ENCODE measurements around the gene IPO11.
"Not testable (repeated sequence)": the region's sequence is repeated elsewhere in the genome, so short reads cannot be mapped to it uniquely, and the experiment has no call there.

IPO11 gene

DNA sequence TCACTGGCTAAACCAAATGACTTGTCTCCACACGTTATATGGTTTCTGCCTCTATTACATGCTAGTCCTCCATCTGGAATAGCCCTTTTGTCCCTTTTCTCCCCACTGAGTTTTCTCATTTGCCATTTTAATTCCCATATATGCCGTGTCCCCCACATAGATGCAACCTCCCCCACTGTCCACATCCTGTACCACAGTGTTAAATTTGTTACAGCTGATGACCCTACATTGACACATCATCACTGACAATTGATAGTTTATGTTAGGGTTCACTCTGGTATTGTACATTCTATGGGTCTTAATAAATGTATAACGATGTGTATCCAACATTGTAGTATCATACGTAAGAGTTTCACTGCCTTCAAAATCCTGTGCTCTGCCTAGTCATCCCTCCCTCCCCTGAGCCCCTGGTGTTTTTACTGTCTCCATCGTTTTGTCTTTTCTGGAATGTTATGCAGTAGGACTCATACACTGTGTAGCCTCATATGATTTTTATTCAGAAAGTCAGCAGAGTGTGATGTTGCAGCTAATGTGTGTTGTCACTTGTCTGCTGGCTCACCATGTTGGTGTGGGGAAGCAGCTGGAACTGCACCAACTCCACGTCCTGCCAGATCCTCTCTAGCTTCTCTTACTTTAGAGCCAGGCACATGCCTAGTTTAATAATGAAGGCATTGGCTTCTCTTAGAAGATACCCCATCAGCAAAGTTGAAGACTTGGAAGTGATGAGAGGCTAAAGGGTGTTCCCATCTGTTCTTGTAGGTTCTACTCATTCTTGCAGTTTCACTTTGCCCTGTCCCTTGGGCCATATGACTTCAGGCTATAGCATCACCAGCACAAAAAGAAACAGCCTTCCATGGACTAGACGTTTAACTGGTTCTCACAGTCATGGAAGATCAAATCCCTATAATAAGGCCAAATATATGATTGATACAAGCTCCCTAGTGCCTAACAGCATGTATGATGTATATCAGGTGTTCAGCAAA lies 196.3 kb downstream of the IPO11 start:
- Histone ChIP-seq H3K27me3 (ENCODE audit: control insufficient read depth, insufficient read depth, low read length) (no peaks in the 10 kb centered on the region), H3K4me3 (ENCODE audit: low read length) (no peak overlapping the region), H3K27ac (ENCODE audit: low read length) (no peak overlapping the region), H3K4me1 (ENCODE audit: control insufficient read depth, low read depth, low read length) (no peaks in the 10 kb centered on the region), H3K9ac (ENCODE audit: low read length) (no peak overlapping the region), H3K36me3 (ENCODE audit: control insufficient read depth, low read depth, low read length) (no peaks in the 10 kb centered on the region), H3K9me3 (ENCODE audit: control insufficient read depth, low read depth, low read length) (no peaks in the 10 kb centered on the region)

DNA sequence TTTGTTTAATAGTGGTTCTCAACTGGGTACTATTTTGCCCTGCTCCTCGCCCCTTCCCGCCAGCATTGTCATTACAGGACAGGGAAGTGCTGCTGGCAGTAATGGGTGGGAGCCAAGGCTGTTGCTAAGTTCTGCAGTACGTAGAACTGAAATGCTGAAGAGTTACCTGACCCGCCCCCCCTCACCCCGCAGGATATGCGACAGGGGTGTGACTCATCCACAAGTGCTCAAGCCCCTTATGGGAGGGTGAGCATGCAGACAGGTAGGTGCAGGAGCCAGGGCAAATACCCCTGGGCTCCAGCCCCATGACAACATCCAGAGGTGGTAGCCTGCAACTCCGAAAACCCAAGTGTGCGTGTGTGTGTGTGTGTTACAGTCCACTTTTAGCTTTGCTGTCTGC lies 201.8 kb downstream of the IPO11 start:
- Histone ChIP-seq H3K4me3 (ENCODE audit: low read length) (no peak overlapping the region), H3K27ac (ENCODE audit: low read length) (no peak overlapping the region), H3K36me3 (ENCODE audit: control insufficient read depth, low read depth, low read length) (no peaks in the 10 kb centered on the region), H3K9me3 (ENCODE audit: control insufficient read depth, low read depth, low read length) (no peaks in the 10 kb centered on the region), H3K9ac (ENCODE audit: low read length) (no peak overlapping the region), H3K4me1 (ENCODE audit: control insufficient read depth, low read depth, low read length) (no peaks in the 10 kb centered on the region), H3K27me3 (ENCODE audit: control insufficient read depth, insufficient read depth, low read length) (no peaks in the 10 kb centered on the region)

GRCh38 chr5:62616615-62617277 lies 204.2 kb downstream of the IPO11 start:
- H3K9me3 ChIP-seq (ENCODE audit: control insufficient read depth, low read depth, low read length): no peaks in the 10 kb centered on the region
- no peak overlapping the region for H3K4me3 ChIP-seq (ENCODE audit: low read length)
- H3K27me3 ChIP-seq (ENCODE audit: control insufficient read depth, insufficient read depth, low read length): no peaks in the 10 kb centered on the region
- H3K4me1 ChIP-seq (ENCODE audit: control insufficient read depth, low read depth, low read length): peaks cover 12% of the 10 kb centered on the region
- no peak overlapping the region for H3K27ac ChIP-seq (ENCODE audit: low read length)
- H3K36me3 ChIP-seq (ENCODE audit: control insufficient read depth, low read depth, low read length): no peaks in the 10 kb centered on the region
- no peak overlapping the region for H3K9ac ChIP-seq (ENCODE audit: low read length)

GRCh38 chr5:62617943-62618342 lies 205.4 kb downstream of the IPO11 start:
- no peaks in the 10 kb centered on the region for H3K9me3 ChIP-seq (ENCODE audit: control insufficient read depth, low read depth, low read length)
- H3K27ac ChIP-seq (ENCODE audit: low read length): no peak overlapping the region
- no peak overlapping the region for H3K9ac ChIP-seq (ENCODE audit: low read length)
- peaks cover 16% of the 10 kb centered on the region for H3K4me1 ChIP-seq (ENCODE audit: control insufficient read depth, low read depth, low read length)
- no peaks in the 10 kb centered on the region for H3K27me3 ChIP-seq (ENCODE audit: control insufficient read depth, insufficient read depth, low read length)
- no peaks in the 10 kb centered on the region for H3K36me3 ChIP-seq (ENCODE audit: control insufficient read depth, low read depth, low read length)
- H3K4me3 ChIP-seq (ENCODE audit: low read length): no peak overlapping the region

DNA sequence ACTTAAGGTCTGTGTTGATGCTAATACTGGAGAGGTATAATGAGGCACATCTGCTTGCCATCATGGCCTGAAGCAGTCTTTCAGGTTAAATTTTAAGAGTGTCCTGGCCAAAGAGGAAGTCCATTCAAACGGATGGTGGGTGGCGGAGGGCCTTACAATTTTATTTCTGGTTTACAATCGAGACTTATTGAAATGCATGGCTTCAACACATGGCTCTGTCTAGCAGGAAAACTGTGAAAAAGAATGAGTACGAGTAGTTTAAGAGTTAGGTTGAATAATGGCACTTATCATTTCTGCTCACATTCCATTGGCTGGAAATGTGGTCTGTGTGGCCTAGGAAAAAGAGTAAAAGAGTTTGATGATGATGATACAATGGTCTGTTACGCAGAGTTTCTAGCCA lies 208.2 kb downstream of the IPO11 start:
- H3K36me3 ChIP-seq (ENCODE audit: control insufficient read depth, low read depth, low read length): no peaks in the 10 kb centered on the region
- H3K4me3 ChIP-seq (ENCODE audit: low read length): peak overlapping the region; percentile 11
- no peaks in the 10 kb centered on the region for H3K27me3 ChIP-seq (ENCODE audit: control insufficient read depth, insufficient read depth, low read length)
- H3K4me1 ChIP-seq (ENCODE audit: control insufficient read depth, low read depth, low read length): peaks cover 16% of the 10 kb centered on the region
- no peak overlapping the region for H3K27ac ChIP-seq (ENCODE audit: low read length)
- no peaks in the 10 kb centered on the region for H3K9me3 ChIP-seq (ENCODE audit: control insufficient read depth, low read depth, low read length)
- H3K9ac ChIP-seq (ENCODE audit: low read length): no peak overlapping the region

GRCh38 chr5:62621280-62621679 lies 208.7 kb downstream of the IPO11 start:
- no peaks in the 10 kb centered on the region for H3K9me3 ChIP-seq (ENCODE audit: control insufficient read depth, low read depth, low read length)
- H3K27me3 ChIP-seq (ENCODE audit: control insufficient read depth, insufficient read depth, low read length): no peaks in the 10 kb centered on the region
- H3K27ac ChIP-seq (ENCODE audit: low read length): no peak overlapping the region
- no peak overlapping the region for H3K9ac ChIP-seq (ENCODE audit: low read length)
- no peaks in the 10 kb centered on the region for H3K36me3 ChIP-seq (ENCODE audit: control insufficient read depth, low read depth, low read length)
- H3K4me3 ChIP-seq (ENCODE audit: low read length): peak overlapping the region; percentile 11
- peaks cover 16% of the 10 kb centered on the region for H3K4me1 ChIP-seq (ENCODE audit: control insufficient read depth, low read depth, low read length)

DNA sequence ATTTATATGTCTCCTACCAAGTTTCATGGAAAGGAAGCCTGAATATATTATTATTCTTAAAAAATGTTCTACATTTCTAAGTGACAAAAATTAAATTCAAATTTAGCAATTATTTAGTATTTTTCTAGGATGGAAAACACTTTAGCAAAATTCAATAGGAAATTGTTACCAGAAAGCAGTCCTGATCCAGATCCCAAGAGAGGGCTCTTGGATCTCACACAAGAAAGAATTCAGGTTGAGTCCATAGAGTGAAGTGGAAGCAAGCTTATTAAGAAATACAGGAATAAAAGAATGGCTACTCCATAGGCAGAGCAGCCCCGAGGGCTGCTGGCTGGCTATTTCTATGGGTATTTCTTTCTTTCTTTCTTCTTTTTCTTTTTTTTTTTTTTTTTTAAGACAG lies 210.7 kb downstream of the IPO11 start:
- no peaks in the 10 kb centered on the region for H3K27me3 ChIP-seq (ENCODE audit: control insufficient read depth, insufficient read depth, low read length)
- H3K4me1 ChIP-seq (ENCODE audit: control insufficient read depth, low read depth, low read length): peaks cover 36% of the 10 kb centered on the region
- H3K36me3 ChIP-seq (ENCODE audit: control insufficient read depth, low read depth, low read length): no peaks in the 10 kb centered on the region
- H3K9me3 ChIP-seq (ENCODE audit: control insufficient read depth, low read depth, low read length): no peaks in the 10 kb centered on the region
- H3K4me3 ChIP-seq (ENCODE audit: low read length): no peak overlapping the region
- no peak overlapping the region for H3K9ac ChIP-seq (ENCODE audit: low read length)
- no peak overlapping the region for H3K27ac ChIP-seq (ENCODE audit: low read length)

- H3K27me3 ChIP-seq (ENCODE audit: control insufficient read depth, insufficient read depth, low read length); H3K27ac ChIP-seq (ENCODE audit: low read length); H3K9ac ChIP-seq (ENCODE audit: low read length); H3K4me3 ChIP-seq (ENCODE audit: low read length); H3K36me3 ChIP-seq (ENCODE audit: control insufficient read depth, low read depth, low read length); H3K9me3 ChIP-seq (ENCODE audit: control insufficient read depth, low read depth, low read length): not testable (repeated sequence)
- H3K4me1 ChIP-seq (ENCODE audit: control insufficient read depth, low read depth, low read length): peaks cover 36% of the 10 kb centered on the region
These were observed 211.9 kb downstream of the IPO11 start for GRCh38 chr5:62624436-62624835.

GRCh38 chr5:62626534-62626933 lies 214.0 kb downstream of the IPO11 start:
- peak overlapping the region; percentile 28 for H3K4me3 ChIP-seq (ENCODE audit: low read length)
- H3K9ac ChIP-seq (ENCODE audit: low read length): peak overlapping the region; percentile 16
- peaks cover 27% of the 10 kb centered on the region for H3K4me1 ChIP-seq (ENCODE audit: control insufficient read depth, low read depth, low read length)
- H3K27me3 ChIP-seq (ENCODE audit: control insufficient read depth, insufficient read depth, low read length): no peaks in the 10 kb centered on the region
- no peaks in the 10 kb centered on the region for H3K9me3 ChIP-seq (ENCODE audit: control insufficient read depth, low read depth, low read length)
- peaks cover 5% of the 10 kb centered on the region for H3K36me3 ChIP-seq (ENCODE audit: control insufficient read depth, low read depth, low read length)
- peak overlapping the region; percentile 65 for H3K27ac ChIP-seq (ENCODE audit: low read length)

GRCh38 chr5:62627121-62627520 lies 214.6 kb downstream of the IPO11 start:
- Histone ChIP-seq H3K27ac (ENCODE audit: low read length) (peak overlapping the region; percentile 65), H3K4me3 (ENCODE audit: low read length) (peak overlapping the region; percentile 28), H3K27me3 (ENCODE audit: control insufficient read depth, insufficient read depth, low read length) (no peaks in the 10 kb centered on the region), H3K4me1 (ENCODE audit: control insufficient read depth, low read depth, low read length) (peaks cover 21% of the 10 kb centered on the region), H3K36me3 (ENCODE audit: control insufficient read depth, low read depth, low read length) (peaks cover 5% of the 10 kb centered on the region), H3K9me3 (ENCODE audit: control insufficient read depth, low read depth, low read length) (no peaks in the 10 kb centered on the region), H3K9ac (ENCODE audit: low read length) (peak overlapping the region; percentile 16)

GRCh38 chr5:62627901-62628300 lies 215.3 kb downstream of the IPO11 start:
- Histone ChIP-seq H3K27me3 (ENCODE audit: control insufficient read depth, insufficient read depth, low read length) (no peaks in the 10 kb centered on the region), H3K9ac (ENCODE audit: low read length) (no peak overlapping the region), H3K36me3 (ENCODE audit: control insufficient read depth, low read depth, low read length) (peaks cover 5% of the 10 kb centered on the region), H3K9me3 (ENCODE audit: control insufficient read depth, low read depth, low read length) (no peaks in the 10 kb centered on the region), H3K4me1 (ENCODE audit: control insufficient read depth, low read depth, low read length) (peaks cover 20% of the 10 kb centered on the region), H3K4me3 (ENCODE audit: low read length) (no peak overlapping the region), H3K27ac (ENCODE audit: low read length) (no peak overlapping the region)
